Activated CD4-positive, CD25-positive, alpha-beta regulatory T cell treated with anti-CD3 and anti-CD28 coated beads, Interleukin-2, amount 50 U/mL, for 24 hours (primary cell): Measurements from ENCODE around the gene PDE4B.
"Not testable (repeated sequence)": the region's sequence is repeated elsewhere in the genome, so short reads cannot be mapped to it uniquely, and the experiment has no call there.

Experiments used
- ATAC-seq, 2 donors: fragments of 150-1000 bp; cut with Tn5 transposase; one replicate each; pipeline ENCODE4 v1.10.0; 2021; ENCODE audit warnings: mild to moderate bottlenecking in 1 of 2, moderate library complexity in 1 of 2

PDE4B gene

DNA sequence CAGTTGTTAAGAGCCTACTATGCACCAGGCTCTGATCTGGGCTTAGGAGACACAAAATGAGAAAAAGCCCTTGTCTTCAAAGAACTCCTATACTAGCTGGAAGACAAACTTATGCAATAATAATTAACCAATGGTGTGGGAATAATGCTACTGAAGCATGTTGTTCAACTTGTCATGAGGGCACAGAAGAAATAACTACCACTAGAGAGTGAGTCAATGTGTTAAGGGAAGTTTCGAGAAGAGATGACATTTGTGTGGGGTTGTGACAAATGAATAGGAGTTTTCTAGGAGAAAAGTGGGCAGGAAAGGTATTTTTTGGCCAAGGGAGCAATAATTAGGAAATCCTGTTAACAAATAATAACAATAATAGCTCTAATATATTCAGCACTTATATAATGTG is 205.0 kb downstream of the PDE4B start:
- ATAC-seq, result no peak

DNA sequence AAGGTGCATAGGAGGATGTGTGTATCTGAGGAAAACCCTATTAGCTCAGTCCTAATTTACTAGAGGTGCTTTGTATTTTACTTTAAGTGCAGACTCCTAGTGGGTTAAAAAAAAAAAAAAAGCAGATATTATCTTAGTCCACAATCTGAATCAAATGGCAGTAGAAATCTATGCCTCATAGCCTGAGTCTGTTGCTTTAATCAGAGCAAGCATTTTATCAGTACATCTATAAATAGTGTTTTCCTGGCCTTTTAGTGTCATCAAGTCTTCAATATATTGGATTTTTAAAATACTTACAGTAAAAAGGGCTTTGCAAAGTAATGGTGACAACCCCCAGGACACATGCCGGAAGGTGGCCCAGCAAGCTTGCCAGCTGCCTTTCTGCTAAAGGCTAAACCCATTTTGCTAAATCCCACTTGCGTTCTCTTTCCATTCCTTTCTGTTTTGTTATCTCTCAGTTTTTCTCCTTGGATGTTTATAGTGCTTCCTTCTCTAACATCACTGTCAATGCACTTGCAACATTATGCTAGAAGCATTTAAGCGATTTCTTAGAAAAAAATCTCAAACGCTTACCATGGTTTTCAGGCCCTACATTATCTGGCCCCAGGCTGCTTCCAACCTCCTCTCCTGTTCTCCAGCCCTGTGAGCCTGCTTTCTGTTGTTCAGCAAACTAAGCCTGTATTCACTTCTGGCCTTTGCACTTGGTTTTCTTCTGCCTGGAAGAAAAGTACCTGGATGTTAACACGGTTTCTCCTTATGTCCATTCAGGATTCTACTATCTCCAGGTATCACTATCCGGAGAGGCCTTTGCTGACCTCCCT is 206.3 kb downstream of the PDE4B start:
- no peak for ATAC-seq

- ATAC-seq, result no peak
Measured at GRCh38 chr1:66000033-66000637, 207.4 kb downstream of the PDE4B start.

- ATAC-seq, result no peak
Measured at GRCh38 chr1:66003690-66004089, 211.0 kb downstream of the PDE4B start.

- not testable (repeated sequence) for ATAC-seq
Measured at GRCh38 chr1:66006534-66006933, 213.8 kb downstream of the PDE4B start.

- no peak for ATAC-seq
Measured at GRCh38 chr1:66012106-66012784, 219.6 kb downstream of the PDE4B start.

GRCh38 chr1:66013371-66013770 is 220.7 kb downstream of the PDE4B start:
- ATAC-seq, result no peak

- ATAC-seq, result no peak
Measured at GRCh38 chr1:66022904-66023620, 230.4 kb downstream of the PDE4B start.

DNA sequence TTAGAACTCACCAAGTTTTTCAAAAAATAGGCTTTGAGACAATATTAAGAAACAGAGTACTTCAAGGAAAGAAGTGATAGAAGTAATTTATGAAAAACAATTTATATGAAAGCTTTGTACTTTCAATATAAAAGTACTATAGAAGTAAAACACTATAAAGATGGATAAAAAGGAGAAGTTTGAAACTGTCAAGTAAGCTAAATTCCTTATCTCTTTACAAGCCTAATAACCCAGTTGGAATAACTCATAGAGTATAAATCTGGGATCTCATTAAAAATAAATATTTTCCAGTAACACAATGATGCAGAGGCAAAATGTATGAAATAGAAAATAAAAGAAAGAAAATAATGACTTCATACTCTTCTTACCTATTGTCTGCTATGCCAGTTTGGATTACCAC is 232.5 kb downstream of the PDE4B start:
- no peak for ATAC-seq

- no peak for ATAC-seq
Measured at GRCh38 chr1:66028035-66028434, 235.3 kb downstream of the PDE4B start.

GRCh38 chr1:66033781-66034180 is 241.1 kb downstream of the PDE4B start:
- ATAC-seq, result peak; percentile 93 to 96

- ATAC-seq, result no peak
Measured at GRCh38 chr1:66035616-66036245, 243.0 kb downstream of the PDE4B start.

GRCh38 chr1:66041654-66042053 is 249.0 kb downstream of the PDE4B start:
- no peak for ATAC-seq

GRCh38 chr1:66043186-66043585 is 250.5 kb downstream of the PDE4B start:
- no peak for ATAC-seq

DNA sequence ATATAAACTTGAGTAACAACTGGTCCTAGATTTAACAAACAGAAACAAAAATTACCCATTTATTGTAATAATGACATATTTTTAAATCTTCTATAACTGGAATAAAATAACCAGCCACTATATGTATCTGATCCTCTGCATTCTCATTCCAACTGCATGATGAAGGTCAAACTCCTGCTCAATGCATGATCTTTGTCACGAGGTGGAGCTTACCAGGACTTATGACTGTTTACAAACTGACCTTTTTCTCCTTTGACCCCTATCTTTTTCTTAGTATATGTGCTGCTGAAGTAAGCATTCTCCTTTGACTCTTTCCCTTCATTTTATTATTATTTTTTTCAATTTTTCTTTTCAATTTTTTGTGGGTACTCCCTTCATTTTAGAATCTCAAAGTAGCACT is 252.2 kb downstream of the PDE4B start:
- ATAC-seq, result no peak

GRCh38 chr1:66046415-66046814 is 253.7 kb downstream of the PDE4B start:
- ATAC-seq, result no peak

DNA sequence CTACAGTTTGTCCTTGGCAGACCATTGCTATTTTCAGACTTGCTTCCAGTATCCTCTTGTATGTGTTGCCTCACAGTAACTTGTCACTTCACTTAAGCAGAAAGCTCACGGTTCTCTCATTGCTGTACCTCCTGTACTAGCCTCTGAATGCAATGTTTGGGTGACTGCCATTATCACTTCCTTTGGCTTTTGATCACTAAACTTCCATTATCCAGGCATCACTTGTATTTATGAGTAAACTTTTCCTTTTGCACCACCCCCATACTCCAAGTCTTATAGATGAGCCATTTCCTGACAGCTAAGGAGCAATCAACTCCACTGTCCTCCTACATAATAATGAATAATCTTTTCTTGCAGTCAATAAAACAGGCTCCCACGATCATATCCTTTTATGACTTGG is 255.3 kb downstream of the PDE4B start:
- no peak for ATAC-seq

GRCh38 chr1:66050123-66050522 is 257.4 kb downstream of the PDE4B start:
- ATAC-seq, result no peak

DNA sequence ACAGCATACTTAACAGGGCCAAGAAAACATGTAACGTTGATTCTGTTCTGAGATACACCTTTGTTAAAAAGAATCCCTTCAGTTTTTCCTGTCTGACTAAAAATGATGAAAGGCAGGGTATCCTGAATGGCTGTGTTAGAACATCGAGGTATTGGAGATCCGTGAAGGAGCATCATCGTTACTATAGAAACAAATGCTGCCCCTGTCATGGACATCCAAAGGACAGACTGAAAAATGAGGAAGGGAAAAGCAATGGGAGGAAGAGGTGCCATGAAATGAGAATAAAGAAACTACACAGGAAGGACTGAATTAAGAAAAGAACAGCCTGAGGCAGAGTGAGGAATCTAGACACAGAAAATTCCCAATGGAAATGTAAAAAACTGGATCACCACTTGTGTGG is 257.9 kb downstream of the PDE4B start:
- ATAC-seq, result no peak

- ATAC-seq, result no peak
Measured at GRCh38 chr1:66055092-66055491, 262.4 kb downstream of the PDE4B start.

DNA sequence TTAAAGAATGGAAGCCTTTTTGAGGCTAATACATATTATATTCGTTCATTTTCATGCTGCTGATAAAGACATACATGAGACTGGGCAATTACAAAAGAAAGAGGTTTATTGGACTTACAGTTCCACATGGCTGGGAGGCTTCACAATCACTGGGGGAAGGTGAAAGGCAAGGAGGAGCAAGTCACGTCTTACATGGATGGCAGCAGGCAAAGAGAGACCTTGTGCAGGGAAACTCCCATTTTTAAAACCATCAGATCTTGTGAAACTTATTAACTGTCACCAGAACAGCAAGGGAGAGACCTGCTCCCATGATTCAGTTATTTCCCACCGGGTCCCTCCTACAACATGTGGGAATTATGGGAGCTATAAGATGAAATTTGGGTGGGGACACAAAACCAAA is 264.8 kb downstream of the PDE4B start:
- not testable (repeated sequence) for ATAC-seq

DNA sequence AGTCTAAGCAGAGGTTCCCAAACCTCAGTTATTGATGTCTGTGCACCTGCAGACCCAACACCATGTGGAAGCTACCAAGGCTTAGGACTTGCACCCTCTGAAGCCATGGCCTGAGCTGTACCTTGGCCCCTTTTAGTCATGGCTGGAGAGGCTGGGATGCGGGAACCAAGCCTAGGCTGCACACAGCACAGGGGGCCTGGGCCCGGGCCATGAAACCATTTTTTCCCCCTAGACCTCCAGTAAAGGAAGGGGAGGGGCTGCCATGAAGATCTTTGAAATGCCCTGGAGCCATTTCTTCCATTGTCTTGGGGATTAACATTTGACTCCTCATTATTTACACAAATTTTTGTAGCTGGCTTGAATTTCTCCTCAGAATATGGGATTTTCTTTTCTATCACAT is 265.9 kb downstream of the PDE4B start:
- ATAC-seq, result no peak

DNA sequence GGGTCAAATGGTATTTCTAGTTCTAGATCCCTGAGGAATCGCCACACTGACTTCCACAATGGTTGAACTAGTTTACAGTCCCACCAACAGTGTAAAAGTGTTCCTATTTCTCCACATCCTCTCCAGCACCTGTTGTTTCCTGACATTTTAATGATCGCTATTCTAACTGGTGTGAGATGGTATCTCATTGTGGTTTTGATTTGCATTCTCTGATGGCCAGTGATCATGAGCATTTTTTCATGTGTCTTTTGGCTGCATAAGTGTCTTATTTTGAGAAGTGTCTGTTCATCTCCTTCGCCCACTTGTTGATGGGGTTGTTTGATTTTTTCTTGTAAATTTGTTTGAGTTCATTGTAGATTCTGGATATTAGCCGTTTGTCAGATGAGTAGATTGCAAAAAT is 274.5 kb downstream of the PDE4B start:
- not testable (repeated sequence) for ATAC-seq
